GM12878 (cell line): ENCODE data around the gene PACS2. TPM values are rescaled to one million over a fixed set of nuclear protein-coding genes. Genes with fewer than 3 reads are reported as not detected.
A peak's percentile ranks its signal among the peaks of the same experiment; 100 is the strongest.

Experiments
- ATAC-seq: fragments of 200-7000 bp; cut with Tn5 transposase; 3 replicates; pipeline ENCODE4 v1.9.1; 2020; ENCODE audit warnings: mild to moderate bottlenecking, moderate library complexity
- BruUV-seq: library from RNA; stranded (reverse); fragments of 400-500 nt; replicated peaks from 2 replicates; lab custom pipeline; 2021; lab: Mats Ljungman, UMichigan
- CTCF ChIA-PET: fragments of 300-600 bp; sonication (Branson Sonifier 250); formaldehyde crosslinking; extraction: SDS; loops from one replicate; lab custom pipeline; 2021; ENCODE audit warnings: inconsistent platforms; lab: Yijun Ruan, JAX
- POLR2A ChIA-PET: fragments of 350-600 bp; formaldehyde crosslinking; extraction: SDS; loops from one replicate; lab custom pipeline; 2021; ENCODE audit warnings: inconsistent platforms; lab: Charles Lee
- RAD21 ChIA-PET: fragments of 300-600 bp; sonication (Branson Sonifier 250); formaldehyde crosslinking; loops from one replicate; lab custom pipeline; 2023; ENCODE audit warnings: antibody characterized with exemption; ENCODE audit not compliant: unreplicated experiment; lab: Charles Lee
- SMC1A ChIA-PET: fragments of 300-600 bp; sonication (Branson Sonifier 250); formaldehyde crosslinking; loops from one replicate; lab custom pipeline; 2023; ENCODE audit not compliant: unreplicated experiment, uncharacterized antibody; lab: Charles Lee
- DNase-seq: peaks from one replicate; pipeline ENCODE4 v3.0.0-alpha.2; 2011; ENCODE audit warnings: low read depth, low spot score
- FAIRE-seq: peaks from 3 replicates; lab custom pipeline; 2011; peaks lifted over from hg19 to GRCh38; lab: Jason Lieb, UNC
- H2AFZ ChIP-seq: 2 replicates; pipeline ENCODE4 v1.6.0; 2011; ENCODE audit warnings: low read depth, low read length, control low read depth; ENCODE audit not compliant: control insufficient read depth
- H3K27ac ChIP-seq: 2 replicates; pipeline ENCODE4 v1.5.1; 2011; ENCODE audit warnings: control low read depth; ENCODE audit not compliant: control insufficient read depth, insufficient read depth
- H3K27me3 ChIP-seq, 2 experiments: replicated peaks in 1 of 2; 2 replicates each; pipeline versions ENCODE4 v1.6.0 to v1.6.1; 2011; ENCODE audit warnings: low read length in 1 of 2; ENCODE audit not compliant: control insufficient read depth in 2 of 2, insufficient read depth in 2 of 2
- H3K36me3 ChIP-seq, 2 experiments: 2 replicates each; pipeline ENCODE4 v1.5.1; 2011; ENCODE audit warnings: low read length in 1 of 2; ENCODE audit not compliant: control insufficient read depth in 2 of 2, insufficient read depth in 2 of 2
- H3K4me1 ChIP-seq: 2 replicates; pipeline ENCODE4 v1.6.1; 2011; ENCODE audit warnings: mild to moderate bottlenecking, low read length, moderate library complexity, mixed read lengths; ENCODE audit not compliant: control insufficient read depth, insufficient read depth
- H3K4me2 ChIP-seq: 2 replicates; pipeline ENCODE4 v1.6.0; 2011; ENCODE audit warnings: control low read depth; ENCODE audit not compliant: control insufficient read depth, insufficient read depth
- H3K4me3 ChIP-seq: fragments of 200-600 bp; sonication (generic); 2 replicates; pipeline ENCODE4 v1.5.1; 2016
- H3K79me2 ChIP-seq: 2 replicates; pipeline ENCODE4 v1.6.0; 2011; ENCODE audit warnings: low read length; ENCODE audit not compliant: control insufficient read depth, insufficient read depth
- H3K9ac ChIP-seq: 2 replicates; pipeline ENCODE4 v1.8.0; 2011; ENCODE audit warnings: low read length, control low read depth, mixed read lengths; ENCODE audit not compliant: control insufficient read depth, insufficient read depth
- H3K9me3 ChIP-seq: replicated peaks from 3 replicates; pipeline ENCODE4 v1.5.1; 2011; ENCODE audit warnings: mild to moderate bottlenecking, low read length; ENCODE audit not compliant: control insufficient read depth, insufficient read depth
- H4K20me1 ChIP-seq: 2 replicates; pipeline ENCODE4 v1.6.0; 2011; ENCODE audit not compliant: control insufficient read depth, insufficient read depth
- CEBPB ChIP-seq, 2 experiments: fragments of 150-350 bp in 1 of 2; IDR thresholded peaks; 2 replicates each; pipeline ENCODE4 v1.6.1; 2012 to 2014; ENCODE audit warnings: low read depth in 2 of 2, low read length in 2 of 2, borderline replicate concordance in 1 of 2, inconsistent platforms in 1 of 2
- FOS ChIP-seq: IDR thresholded peaks from 3 replicates; pipeline ENCODE4 v1.6.1; 2011; ENCODE audit warnings: borderline replicate concordance; ENCODE audit not compliant: insufficient read length; ENCODE audit errors: extremely low read depth
- HSF1 ChIP-seq: fragments of 150-350 bp; IDR thresholded peaks from 2 replicates; pipeline ENCODE4 v1.6.1; 2014; ENCODE audit warnings: mild to moderate bottlenecking, low read depth, low read length
- JUND ChIP-seq: IDR thresholded peaks from 2 replicates; pipeline ENCODE4 v1.6.1; 2012; ENCODE audit warnings: low read depth, mild to moderate bottlenecking, low read length, improper control_type of control experiment, moderate library complexity
- POLR2A ChIP-seq: IDR thresholded peaks from 2 replicates; pipeline ENCODE4 v1.6.1; 2011; ENCODE audit warnings: low read depth, mild to moderate bottlenecking, low read length
- POLR2AphosphoS2 ChIP-seq: IDR thresholded peaks from 2 replicates; pipeline ENCODE4 v1.6.1; 2011; ENCODE audit warnings: low read depth, mild to moderate bottlenecking, low read length, improper control_type of control experiment, moderate library complexity
- RAD21 ChIP-seq: IDR thresholded peaks from 2 replicates; pipeline ENCODE4 v1.6.1; 2011; ENCODE audit warnings: mild to moderate bottlenecking, low read depth, low read length, moderate library complexity; ENCODE audit not compliant: insufficient read depth
- RBBP5 ChIP-seq: fragments of 200-600 bp; sonication (generic); conservative IDR thresholded peaks from 2 replicates; pipeline ENCODE4 v1.6.1; 2016
- SREBF1 ChIP-seq: IDR thresholded peaks from 2 replicates; pipeline ENCODE4 v1.6.1; 2012; ENCODE audit warnings: mild to moderate bottlenecking, low read length
- STAT3 ChIP-seq: IDR thresholded peaks from 2 replicates; pipeline ENCODE4 v1.6.1; 2011; ENCODE audit warnings: low read depth, low read length, improper control_type of control experiment
- SUPT20H ChIP-seq: IDR thresholded peaks from 2 replicates; pipeline ENCODE4 v1.6.1; 2011; ENCODE audit warnings: low read depth, mild to moderate bottlenecking, low read length, moderate library complexity, borderline replicate concordance; ENCODE audit not compliant: control insufficient read depth
- ZBED1 ChIP-seq: IDR thresholded peaks from 2 replicates; pipeline ENCODE4 v1.6.1; 2016; ENCODE audit warnings: borderline replicate concordance
- ZNF217 ChIP-seq: fragments of 450-650 bp; IDR thresholded peaks from 2 replicates; pipeline ENCODE4 v1.6.1; 2017; ENCODE audit warnings: antibody characterized with exemption, mild to moderate bottlenecking
- WGBS: methylation state at CpG from one replicate; pipeline ENCODE4 v1.1.6; 2016; ENCODE audit warnings: low lambda C conversion rate; ENCODE audit not compliant: insufficient replicate concordance, insufficient coverage; ENCODE audit errors: missing lambda C conversion rate; 5-methylcytosine and 5-hydroxymethylcytosine counted together
- in situ Hi-C: fragments of 300-500 bp; cut with MboI; formaldehyde crosslinking; loops from 9 replicates; pipeline ENCODE4 v1.14.3; 2018; ENCODE audit warnings: mixed read lengths
- intact Hi-C: fragments of 100-400 bp; cut with micrococcal nuclease; formaldehyde crosslinking; loops from one replicate; pipeline ENCODE4 v1.14.2; 2022; ENCODE audit not compliant: unreplicated experiment
- polyA plus RNA-seq, 11 experiments: library from polyadenylated mRNA; depleted of rRNA in 4 of 11; unstranded in 6 of 11; stranded (reverse) in 5 of 11; fragments of >200 nt; fragmentation: Nextera tagmentation in 4 of 11; fragmentation: Illumina TruSeq in 1 of 11; extraction: Ambion mirVana in 4 of 11; extraction: Trizol in 1 of 11; gene quantifications; 1 replicate in 1 of 11; 2 replicates in 10 of 11; pipeline versions ENCODE4 v1.2.1 to v1.2.3, GENCODE V29; 2011 to 2016; ENCODE audit warnings: inconsistent platforms in 2 of 11, missing spikeins in 2 of 11, low read depth in 1 of 11
- total RNA-seq, 4 experiments: library from RNA; depleted of rRNA in 3 of 4; stranded (reverse); fragments of >200 nt in 3 of 4; fragmentation: Illumina TruSeq in 1 of 4; extraction: Trizol in 1 of 4; gene quantifications; 2 replicates each; pipeline versions ENCODE4 v1.2.1 to v1.2.3, GENCODE V29; 2013 to 2021

The PACS2 gene
- total and polyA plus RNA-seq, 10 of the 15 experiments (the other 5 are each of a cell fraction or from before 2014, with no cell fraction given): 0.21 to 37.3 (median 9.4) TPM

GRCh38 chr14:105426416-105427130 is 112.0 kb downstream of the PACS2 start:
- intact Hi-C loops (no loop called here), in situ Hi-C loops (no loop called here)
- H3K27ac ChIP-seq: no peak overlapping the region
- no peaks in the 10 kb centered on the region for H3K27me3 ChIP-seq
- DNase-seq (no peak), ATAC-seq (no peak), FAIRE-seq (no peak)
- peaks cover 47% of the 10 kb centered on the region for H3K79me2 ChIP-seq
- ChIA-PET SMC1A (no interaction called here), RAD21 (no interaction called here), CTCF (no interaction called here), POLR2A (no interaction called here)
- H2AFZ ChIP-seq: no peak overlapping the region
- WGBS: 99% methylated on average over 20 of the region's 21 CpGs
- H3K4me1 ChIP-seq: peaks cover 9% of the 10 kb centered on the region
- no peaks in the 10 kb centered on the region; the same call in 2 of the 3 replicates for H3K9me3 ChIP-seq
- no peak overlapping the region for H3K4me3 ChIP-seq
- 0 out of 2 replicates have a peak, but pooled peaks have one; percentile 29 for TF ChIP-seq POLR2A
- no peak for TF ChIP-seq POLR2AphosphoS2
- BruUV-seq: no TSS peak
- no peaks in the 10 kb centered on the region; the same call in 1 of the 2 replicates for H4K20me1 ChIP-seq
- H3K36me3 ChIP-seq: peaks cover 4 to 9% of the 10 kb centered on the region in 2 experiments; a peak in 3 of 4 replicates
- H3K4me2 ChIP-seq: no peak overlapping the region
- no peak overlapping the region for H3K9ac ChIP-seq

- in situ Hi-C loops (no loop called here), intact Hi-C loops (no loop called here)
- no peak overlapping the region for H3K9ac ChIP-seq
- 96% methylated on average over 10 of the region's 10 CpGs for WGBS
- ChIA-PET SMC1A (no interaction called here), POLR2A (no interaction called here), CTCF (no interaction called here), RAD21 (no interaction called here)
- H3K4me2 ChIP-seq: no peak overlapping the region
- DNase-seq: no peak
- H2AFZ ChIP-seq: no peak overlapping the region
- BruUV-seq: no TSS peak
- H3K9me3 ChIP-seq: no peaks in the 10 kb centered on the region; the same call in 2 of the 3 replicates
- H3K36me3 ChIP-seq: peaks cover 4 to 8% of the 10 kb centered on the region in 2 experiments; a peak in 3 of 4 replicates
- FAIRE-seq: no peak
- ATAC-seq: no peak
- peaks cover 39% of the 10 kb centered on the region for H3K79me2 ChIP-seq
- H3K4me1 ChIP-seq: peaks cover under 1% of the 10 kb centered on the region; the same call in 1 of the 2 replicates
- no peak overlapping the region for H3K4me3 ChIP-seq
- H4K20me1 ChIP-seq: no peaks in the 10 kb centered on the region; the same call in 1 of the 2 replicates
- no peak overlapping the region for H3K27ac ChIP-seq
- H3K27me3 ChIP-seq: no peaks in the 10 kb centered on the region
- TF ChIP-seq SUPT20H (no peak), STAT3 (no peak), SREBF1 (no peak), HSF1 (no peak), RBBP5 (no peak), ZNF217 (no peak), FOS (no peak), ZBED1 (no peak), JUND (no peak), RAD21 (no peak), CEBPB (IDR thresholded peaks at IDR 0.05; ENCODE audit: borderline replicate concordance in 1 of 2, low read depth in 2 of 2, low read length in 2 of 2) (no peak)
These were observed 112.9 kb downstream of the PACS2 start for GRCh38 chr14:105427412-105427811.
